Measurements from ENCODE around the gene MYOZ3. TPM values are rescaled to one million over a fixed set of nuclear protein-coding genes. Genes with fewer than 3 reads are reported as not detected.

Gene MYOZ3
- total and polyA plus RNA-seq, 2 experiments from 2014 or later, result 1.1 to 1.8 TPM

GRCh38 chr5:150618588-150619281, 42.3 kb upstream of the MYOZ3 start:
- Histone ChIP-seq H3K27ac (peak overlapping the region; percentile 84), H3K9me2 (replicated peaks; ENCODE audit: insufficient read depth) (no peaks in the 10 kb centered on the region), H2AFZ (no peak overlapping the region), H3K4me2 (no peak overlapping the region), H3K79me2 (no peaks in the 10 kb centered on the region), H3K4me3 (no peak overlapping the region), H4K20me1 (ENCODE audit: insufficient read depth, poor library complexity, severe bottlenecking) (no peaks in the 10 kb centered on the region), H3K27me3 (no peaks in the 10 kb centered on the region), H3K36me3 (replicated peaks; ENCODE audit: insufficient read depth, low read depth) (no peaks in the 10 kb centered on the region), H3K4me1 (ENCODE audit: insufficient read depth) (peaks cover 52% of the 10 kb centered on the region), H3K9me3 (ENCODE audit: low read depth) (no peaks in the 10 kb centered on the region)
- DNase-seq (ENCODE audit: low spot score), result no peak
- TF ChIP-seq CTCF (IDR thresholded peaks at IDR 0.05; ENCODE audit: poor library complexity), result no peak
- TF ChIP-seq EZH2phosphoT487 (IDR thresholded peaks at IDR 0.05; ENCODE audit: low read depth, severe bottlenecking, unreplicated experiment), result no peak
- no peak for TF ChIP-seq EZH2 (IDR thresholded peaks at IDR 0.05; ENCODE audit: borderline replicate concordance)
- 74% methylated on average over 17 of the region's 17 CpGs for WGBS (ENCODE audit: low lambda C conversion rate, missing lambda C conversion rate)

DNA sequence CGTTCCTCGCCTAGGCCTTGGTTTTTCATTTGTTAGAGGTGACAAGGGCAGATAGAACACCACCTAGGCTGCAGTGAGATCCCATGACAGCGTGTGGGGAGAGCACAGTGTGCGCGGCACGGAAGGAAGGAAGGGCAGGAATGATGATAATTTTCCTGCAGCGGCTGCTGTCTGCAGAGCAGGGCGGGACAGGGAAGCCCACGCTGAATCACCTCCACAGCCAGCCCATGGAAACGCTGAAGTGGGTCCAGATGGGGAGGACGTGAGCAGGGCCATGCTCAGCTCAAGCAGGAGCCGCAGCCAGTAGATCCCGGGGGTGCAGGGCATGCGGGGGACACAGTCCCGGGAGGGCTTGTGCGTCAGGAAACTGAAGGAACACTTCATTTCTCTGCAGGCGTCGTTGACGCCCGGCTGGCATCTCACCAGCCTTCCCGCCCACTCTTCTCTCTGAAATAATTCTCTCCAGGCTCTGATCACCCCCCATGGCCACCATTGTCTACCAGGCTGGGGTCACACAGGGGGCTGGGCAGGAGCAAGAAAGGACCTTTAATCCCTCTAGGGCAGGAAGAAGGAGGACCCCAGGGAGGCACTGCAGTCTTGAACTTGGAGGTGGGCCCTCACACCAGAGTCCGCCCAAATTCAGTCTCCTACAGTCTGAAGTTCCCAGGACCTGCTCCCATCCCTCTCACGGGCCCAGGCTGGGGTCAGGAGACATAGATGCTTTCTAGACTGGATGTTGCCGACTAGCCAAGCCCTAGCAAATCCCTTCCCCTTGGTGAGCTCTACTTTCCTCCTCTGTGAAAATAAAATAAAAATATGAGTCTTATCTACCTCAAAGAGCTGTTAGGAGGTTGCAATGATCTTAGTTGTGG, 41.5 kb upstream of the MYOZ3 start:
- DNase-seq (ENCODE audit: low spot score), result no peak
- H3K4me2 ChIP-seq, result no peak overlapping the region
- H3K9me2 ChIP-seq (replicated peaks; ENCODE audit: insufficient read depth), result no peaks in the 10 kb centered on the region
- no peaks in the 10 kb centered on the region for H3K36me3 ChIP-seq (replicated peaks; ENCODE audit: insufficient read depth, low read depth)
- peaks cover 50% of the 10 kb centered on the region for H3K4me1 ChIP-seq (ENCODE audit: insufficient read depth)
- H3K4me3 ChIP-seq, result no peak overlapping the region
- peak overlapping the region; percentile 84 for H3K27ac ChIP-seq
- H3K9me3 ChIP-seq (ENCODE audit: low read depth), result no peaks in the 10 kb centered on the region
- 69% methylated on average over 24 of the region's 24 CpGs for WGBS (ENCODE audit: low lambda C conversion rate, missing lambda C conversion rate)
- no peaks in the 10 kb centered on the region for H3K27me3 ChIP-seq
- TF ChIP-seq EZH2 (IDR thresholded peaks at IDR 0.05; ENCODE audit: borderline replicate concordance), result no peak
- TF ChIP-seq EZH2phosphoT487 (IDR thresholded peaks at IDR 0.05; ENCODE audit: low read depth, severe bottlenecking, unreplicated experiment), result no peak
- TF ChIP-seq CTCF (IDR thresholded peaks at IDR 0.05; ENCODE audit: poor library complexity), result no peak
- no peaks in the 10 kb centered on the region for H3K79me2 ChIP-seq
- H4K20me1 ChIP-seq (ENCODE audit: insufficient read depth, poor library complexity, severe bottlenecking), result no peaks in the 10 kb centered on the region
- no peak overlapping the region for H2AFZ ChIP-seq

DNA sequence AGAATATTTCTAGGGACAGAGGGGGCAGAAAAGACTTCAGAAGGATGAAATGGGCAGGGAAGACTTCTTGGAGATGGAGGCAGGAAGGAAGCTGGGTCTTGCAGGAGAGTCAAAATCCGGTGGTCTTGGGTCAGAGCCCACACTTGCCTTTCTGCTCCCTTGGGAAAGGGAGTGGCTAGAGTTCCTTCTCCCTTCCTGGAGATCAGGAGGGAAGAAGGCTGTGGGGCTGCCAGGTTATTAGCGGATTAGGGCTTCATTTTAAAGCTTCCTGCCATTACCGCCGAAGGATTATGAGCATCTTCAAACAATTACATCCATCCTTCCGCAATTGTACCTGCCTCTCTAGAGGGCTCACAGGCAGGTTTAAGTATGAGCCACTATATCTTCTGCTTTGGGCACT, 39.8 kb upstream of the MYOZ3 start:
- no peak overlapping the region for H3K4me3 ChIP-seq
- DNase-seq (ENCODE audit: low spot score), result no peak
- H3K4me1 ChIP-seq (ENCODE audit: insufficient read depth), result peaks cover 46% of the 10 kb centered on the region
- H3K27me3 ChIP-seq, result no peaks in the 10 kb centered on the region
- peaks cover 8% of the 10 kb centered on the region for H3K79me2 ChIP-seq
- 48% methylated on average over 5 of the region's 5 CpGs for WGBS (ENCODE audit: low lambda C conversion rate, missing lambda C conversion rate)
- H3K36me3 ChIP-seq (replicated peaks; ENCODE audit: insufficient read depth, low read depth), result no peaks in the 10 kb centered on the region
- no peak overlapping the region for H3K27ac ChIP-seq
- H3K9me3 ChIP-seq (ENCODE audit: low read depth), result no peaks in the 10 kb centered on the region
- H3K4me2 ChIP-seq, result no peak overlapping the region
- TF ChIP-seq EZH2 (IDR thresholded peaks at IDR 0.05; ENCODE audit: borderline replicate concordance), result no peak
- no peak for TF ChIP-seq CTCF (IDR thresholded peaks at IDR 0.05; ENCODE audit: poor library complexity)
- no peak for TF ChIP-seq EZH2phosphoT487 (IDR thresholded peaks at IDR 0.05; ENCODE audit: low read depth, severe bottlenecking, unreplicated experiment)
- no peak overlapping the region for H2AFZ ChIP-seq
- H3K9me2 ChIP-seq (replicated peaks; ENCODE audit: insufficient read depth), result no peaks in the 10 kb centered on the region
- H4K20me1 ChIP-seq (ENCODE audit: insufficient read depth, poor library complexity, severe bottlenecking), result no peaks in the 10 kb centered on the region

Measured in hepatocyte (in vitro differentiated cells).